Globus pallidus (tissue), 1 donor: ENCODE data around the gene NDUFS8.
"Not testable (repeated sequence)": the region's sequence is repeated elsewhere in the genome, so short reads cannot be mapped to it uniquely, and the experiment has no call there.

ENCODE experiments used
- DNase-seq: peaks from one replicate; pipeline ENCODE4 v3.0.0-alpha.2; 2015; ENCODE audit warnings: low spot score

The NDUFS8 gene

GRCh38 chr11:68030318-68031143, at the start of gene NDUFS8:
Gene NDUFS8, plus strand, starts transcription at chr11:68030681. Its CDS starts 1,471 bp downstream, at chr11:68032152.
- DNase-seq: peak; percentile 100

GRCh38 chr11:67981226-67981625, 49.3 kb upstream of the NDUFS8 start:
- DNase-seq: not testable (repeated sequence)

- DNase-seq: not testable (repeated sequence)
Measured at GRCh38 chr11:67982255-67982857, 48.1 kb upstream of the NDUFS8 start.

- no peak for DNase-seq
Measured at GRCh38 chr11:67983951-67984350, 46.5 kb upstream of the NDUFS8 start.

GRCh38 chr11:67985302-67985701, 45.2 kb upstream of the NDUFS8 start:
- not testable (repeated sequence) for DNase-seq

GRCh38 chr11:67990546-67991346, 39.7 kb upstream of the NDUFS8 start:
- DNase-seq: not testable (repeated sequence)

GRCh38 chr11:67991347-67992121, 38.9 kb upstream of the NDUFS8 start:
- DNase-seq: not testable (repeated sequence)

GRCh38 chr11:67993821-67994220, 36.7 kb upstream of the NDUFS8 start:
- DNase-seq: not testable (repeated sequence)

- not testable (repeated sequence) for DNase-seq
Measured at GRCh38 chr11:67994387-67994786, 36.1 kb upstream of the NDUFS8 start.

GRCh38 chr11:67995129-67995528, 35.4 kb upstream of the NDUFS8 start:
- DNase-seq: not testable (repeated sequence)

- not testable (repeated sequence) for DNase-seq
Measured at GRCh38 chr11:67995579-67995978, 34.9 kb upstream of the NDUFS8 start.

- DNase-seq: no peak
Measured at GRCh38 chr11:67996051-67996450, 34.4 kb upstream of the NDUFS8 start.

GRCh38 chr11:67996622-67997474, 33.6 kb upstream of the NDUFS8 start:
- DNase-seq: no peak

GRCh38 chr11:67997475-67997921, 33.0 kb upstream of the NDUFS8 start:
- no peak for DNase-seq

GRCh38 chr11:67998150-67999045, 32.1 kb upstream of the NDUFS8 start:
- DNase-seq: no peak

- no peak for DNase-seq
Measured at GRCh38 chr11:67999201-67999629, 31.3 kb upstream of the NDUFS8 start.

GRCh38 chr11:67999704-68000103, 30.8 kb upstream of the NDUFS8 start:
- DNase-seq: no peak

- no peak for DNase-seq
Measured at GRCh38 chr11:68002575-68002937, 27.9 kb upstream of the NDUFS8 start.
